ENCODE measurements around the gene DNAJA2. TPM values are rescaled to one million over a fixed set of nuclear protein-coding genes. Genes with fewer than 3 reads are reported as not detected.

DNAJA2 gene
- total and polyA plus RNA-seq, 2 of the 8 experiments (the other 6 are each of a cell fraction or from before 2014, with no cell fraction given) = 9.4 to 93.8 TPM

- Histone ChIP-seq H3K4me2 (ENCODE audit: insufficient read depth in 1 of 2, low read depth in 2 of 2, low read length in 2 of 2) (no peak overlapping the region), H4K20me1 (replicated peaks in 1 of 2; ENCODE audit: control insufficient read depth in 1 of 2, insufficient read depth in 2 of 2, low read length in 2 of 2) (no peaks in the 10 kb centered on the region)
- CTCF ChIA-PET (ENCODE audit: partially characterized antibody) = interaction anchor here (0.8 to 0.9 kb wide), 2 partner anchors 9 to 1152 kb away, joined by 3 read pairs; no protein-coding TSS in a partner anchor
- TF ChIP-seq SAP30 (IDR thresholded peaks at IDR 0.05; ENCODE audit: insufficient read depth, insufficient replicate concordance, low read length) (no peak), TBP (IDR thresholded peaks at IDR 0.05; ENCODE audit: low read depth, low read length) (no peak), CEBPB (IDR thresholded peaks at IDR 0.05; ENCODE audit: low read depth, low read length) (no peak), POLR2AphosphoS5 (IDR thresholded peaks at IDR 0.05; ENCODE audit: low read depth, low read length) (no peak), CBX5 (IDR thresholded peaks at IDR 0.05; ENCODE audit: low read depth, low read length) (no peak), SIRT6 (IDR thresholded peaks at IDR 0.05; ENCODE audit: low read length) (no peak), BACH1 (IDR thresholded peaks at IDR 0.05; ENCODE audit: low read length) (no peak), SP1 (IDR thresholded peaks at IDR 0.05; ENCODE audit: low read depth, low read length) (no peak), JUND (IDR thresholded peaks at IDR 0.05; ENCODE audit: low read length) (no peak), POLR2A (IDR thresholded peaks at IDR 0.05; ENCODE audit: control extremely low read depth in 1 of 2, low read depth in 2 of 2, low read length in 2 of 2) (no peak), RFX5 (IDR thresholded peaks at IDR 0.05; ENCODE audit: borderline replicate concordance, low read depth, low read length) (no peak), CREB1 (IDR thresholded peaks at IDR 0.05) (no peak), POU5F1 (IDR thresholded peaks at IDR 0.05; ENCODE audit: low read depth, low read length) (no peak), CTCF (IDR thresholded peaks at IDR 0.05; ENCODE audit: control extremely low read depth in 1 of 3, insufficient read depth in 1 of 3, low read depth in 1 of 3, low read length in 3 of 3) (no peak)
Observed at GRCh38 chr16:47008174-47008573, 34.7 kb upstream of the DNAJA2 start.

More at GRCh38 chr16:47008174-47008573, 34.7 kb upstream of the DNAJA2 start:
- no peak overlapping the region for H3K14ac ChIP-seq (ENCODE audit: insufficient read length)
- H3K79me2 ChIP-seq (ENCODE audit: control insufficient read depth in 1 of 2, insufficient read depth in 2 of 2, low read length in 2 of 2) = no peaks in the 10 kb centered on the region
- H3K56ac ChIP-seq (replicated peaks; ENCODE audit: insufficient read length, low read depth, low read length) = no peak overlapping the region
- no peak overlapping the region for H3K27ac ChIP-seq (ENCODE audit: low read depth, low read length)
- H2BK120ac ChIP-seq (replicated peaks; ENCODE audit: low read depth, low read length) = no peak overlapping the region
- H3K27me3 ChIP-seq (replicated peaks in 1 of 4; ENCODE audit: control insufficient read depth in 3 of 4, extremely low read depth in 1 of 4, insufficient read depth in 3 of 4, low read length in 3 of 4) = no peaks in the 10 kb centered on the region
- POLR2A ChIA-PET (ENCODE audit: partially characterized antibody) = interaction anchor here (0.6 kb wide), 1 partner anchor 54 kb away, joined by 4 read pairs; no protein-coding TSS in a partner anchor
- no peak overlapping the region for H3K9ac ChIP-seq (replicated peaks in 1 of 4; ENCODE audit: extremely low read depth in 1 of 4, low read depth in 3 of 4, low read length in 3 of 4)
- H3K4me3 ChIP-seq (ENCODE audit: extremely low read depth in 1 of 4, insufficient read depth in 2 of 4, low read depth in 3 of 4, low read length in 4 of 4) = no peak overlapping the region
- H3K18ac ChIP-seq (ENCODE audit: extremely low read depth, low read length) = no peak overlapping the region
- DNase-seq (ENCODE audit: low read depth in 1 of 2, low spot score in 2 of 2) = no peak
- no peaks in the 10 kb centered on the region for H3K23me2 ChIP-seq (ENCODE audit: low read depth, low read length)
- FAIRE-seq = no peak
- no peaks in the 10 kb centered on the region for H3K79me1 ChIP-seq (ENCODE audit: low read depth, low read length)
- no peak overlapping the region for H3K4ac ChIP-seq (replicated peaks; ENCODE audit: insufficient read length, low read depth, low read length)
- no peak overlapping the region for H2BK20ac ChIP-seq (ENCODE audit: low read length)
- H3K36me3 ChIP-seq (ENCODE audit: control insufficient read depth in 2 of 4, insufficient read depth in 4 of 4, low read length in 3 of 4) = no peaks in the 10 kb centered on the region
- H2AK5ac ChIP-seq (ENCODE audit: low read depth, low read length) = no peak overlapping the region
- no peak overlapping the region for H2BK5ac ChIP-seq (ENCODE audit: low read depth, low read length)
- H3K9me3 ChIP-seq (ENCODE audit: insufficient read depth in 2 of 2, low read depth in 1 of 2, low read length in 1 of 2) = no peaks in the 10 kb centered on the region
- H2BK12ac ChIP-seq (ENCODE audit: low read depth, low read length) = no peak overlapping the region
- WGBS, 2 experiments (ENCODE audit: extremely low coverage in 1 of 2, insufficient coverage in 1 of 2, insufficient read length in 1 of 2, insufficient replicate concordance in 2 of 2, low coverage in 1 of 2, low lambda C conversion rate in 2 of 2, missing lambda C conversion rate in 1 of 2) = 89% methylated on average over 4 of the region's 4 CpGs; no CpG with 5 or more reads in 1 of the 2 experiments
- H2AFZ ChIP-seq (ENCODE audit: low read length) = no peak overlapping the region
- H4K8ac ChIP-seq (ENCODE audit: extremely low read depth, insufficient read depth, low read length) = no peak overlapping the region
- no peak overlapping the region for H2BK15ac ChIP-seq (ENCODE audit: low read length)
- H3K4me1 ChIP-seq (replicated peaks in 1 of 4; ENCODE audit: control insufficient read depth in 3 of 4, insufficient read depth in 4 of 4, low read length in 3 of 4) = no peaks in the 10 kb centered on the region
- H4K91ac ChIP-seq (replicated peaks; ENCODE audit: insufficient read length, low read length) = no peak overlapping the region
- no peak overlapping the region for H4K5ac ChIP-seq (ENCODE audit: insufficient read length, low read depth, low read length)
- H3K23ac ChIP-seq (ENCODE audit: insufficient read length) = no peak overlapping the region

Data from H1 (cell line).